Caco-2 (cell line): ENCODE measurements around the gene EEF1AKMT4. TPM values are rescaled to one million over a fixed set of nuclear protein-coding genes. Genes with fewer than 3 reads are reported as not detected.

ENCODE experiments used
- BruUV-seq: library from RNA; stranded (reverse); fragments of 400-500 nt; replicated peaks from 2 replicates; lab custom pipeline; 2021; lab: Mats Ljungman, UMichigan
- CTCF ChIA-PET: fragments of 300-600 bp; sonication (Branson Sonifier 250); formaldehyde crosslinking; loops from one replicate; lab custom pipeline; 2022; ENCODE audit warnings: antibody characterized with exemption; lab: Charles Lee
- POLR2A ChIA-PET: fragments of 300-600 bp; sonication (Branson Sonifier 250); formaldehyde crosslinking; loops from one replicate; lab custom pipeline; 2022; ENCODE audit warnings: antibody characterized with exemption; lab: Charles Lee
- DNase-seq, 2 experiments: peaks; one replicate each; pipeline versions ENCODE4 v3.0.0 to v3.0.0-alpha.2; 2020 to 2022
- H3K27me3 ChIP-seq: replicated peaks from 2 replicates; pipeline ENCODE4 v1.6.0; 2011; ENCODE audit warnings: low read length; ENCODE audit not compliant: control insufficient read depth, insufficient read depth
- H3K36me3 ChIP-seq: 2 replicates; pipeline ENCODE4 v1.5.1; 2011; ENCODE audit warnings: low read length; ENCODE audit not compliant: control insufficient read depth, insufficient read depth
- H3K4me1 ChIP-seq: fragments of 250-450 bp; sonication (Bioruptor Pico); 2 replicates; pipeline ENCODE4 v1.5.1; 2020; ENCODE audit warnings: mild to moderate bottlenecking
- H3K4me3 ChIP-seq: 2 replicates; pipeline ENCODE4 v1.5.1; 2011; ENCODE audit warnings: low read depth, mild to moderate bottlenecking, control low read depth, low read length
- H3K9me3 ChIP-seq: fragments of 250-450 bp; sonication (Bioruptor Pico); 2 replicates; pipeline ENCODE4 v1.5.1; 2020; ENCODE audit warnings: mild to moderate bottlenecking, moderate library complexity
- H3K27ac Mint-ChIP-seq: one replicate; pipeline ENCODE4 v1.8.0; 2022; ENCODE audit warnings: mixed read lengths; ENCODE audit not compliant: unreplicated experiment
- H3K27me3 Mint-ChIP-seq: one replicate; pipeline ENCODE4 v1.8.0; 2022; ENCODE audit warnings: mixed read lengths; ENCODE audit not compliant: insufficient read depth, unreplicated experiment
- H3K36me3 Mint-ChIP-seq: one replicate; pipeline ENCODE4 v1.8.0; 2022; ENCODE audit warnings: mild to moderate bottlenecking, mixed read lengths; ENCODE audit not compliant: insufficient read depth, unreplicated experiment
- H3K4me1 Mint-ChIP-seq: one replicate; pipeline ENCODE4 v1.8.0; 2022; ENCODE audit warnings: low read depth, mixed read lengths; ENCODE audit not compliant: unreplicated experiment
- H3K4me3 Mint-ChIP-seq: one replicate; pipeline ENCODE4 v1.8.0; 2022; ENCODE audit warnings: mild to moderate bottlenecking, moderate library complexity, mixed read lengths; ENCODE audit not compliant: unreplicated experiment
- H3K9me3 Mint-ChIP-seq: one replicate; pipeline ENCODE4 v1.8.0; 2022; ENCODE audit warnings: mixed read lengths; ENCODE audit not compliant: unreplicated experiment
- CTCF ChIP-seq, 2 experiments: fragments of 200-600 bp in 1 of 2; IDR thresholded peaks; 1 replicate in 1 of 2; 2 replicates in 1 of 2; pipeline versions ENCODE4 v1.5.1 to v1.8.0; 2011 to 2022; ENCODE audit warnings: antibody characterized with exemption in 1 of 2, control low read depth in 1 of 2, inconsistent platforms in 1 of 2, low read depth in 1 of 2, low read length in 1 of 2, mild to moderate bottlenecking in 1 of 2, moderate library complexity in 1 of 2; ENCODE audit not compliant: insufficient read depth in 1 of 2, severe bottlenecking in 1 of 2, unreplicated experiment in 1 of 2
- intact Hi-C: fragments of 100-400 bp; cut with micrococcal nuclease; formaldehyde crosslinking; loops from one replicate; pipeline ENCODE4 v1.10.0; 2022; ENCODE audit not compliant: unreplicated experiment
- total RNA-seq: library from RNA; stranded (reverse); gene quantifications from 2 replicates; pipeline ENCODE4 v1.2.3, GENCODE V29; 2022

Gene EEF1AKMT4
- total RNA-seq, 1 experiment from 2014 or later = 13.1 TPM

- no peaks in the 10 kb centered on the region; the same call in 1 of the 2 replicates for H3K36me3 ChIP-seq
- TF ChIP-seq CTCF (IDR thresholded peaks at IDR 0.05; ENCODE audit: insufficient read depth in 1 of 2, low read depth in 1 of 2, low read length in 1 of 2, severe bottlenecking in 1 of 2, unreplicated experiment in 1 of 2) = no peak
- Mint-ChIP-seq H3K9me3 (no peaks in the 10 kb centered on the region), H3K27me3 (no peaks in the 10 kb centered on the region), H3K4me3 (no peak overlapping the region), H3K36me3 (peaks cover 28% of the 10 kb centered on the region), H3K4me1 (no peaks in the 10 kb centered on the region), H3K27ac (no peak overlapping the region)
- ChIA-PET POLR2A (no interaction called here), CTCF (interaction anchor here (1.4 kb wide), 1 partner anchor 14 kb away, joined by 10 read pairs; no protein-coding TSS in a partner anchor)
- no peaks in the 10 kb centered on the region for H3K27me3 ChIP-seq
- H3K9me3 ChIP-seq = no peaks in the 10 kb centered on the region
- intact Hi-C loops = no loop called here
- BruUV-seq = no TSS peak
- H3K4me3 ChIP-seq = no peak overlapping the region
- no peak for DNase-seq
- no peaks in the 10 kb centered on the region for H3K4me1 ChIP-seq
Observed at GRCh38 chr3:184241141-184241446, 8.4 kb upstream of the EEF1AKMT4 start.

GRCh38 chr3:184241447-184242296, 7.8 kb upstream of the EEF1AKMT4 start:
- intact Hi-C loops = no loop called here
- no peaks in the 10 kb centered on the region; the same call in 1 of the 2 replicates for H3K36me3 ChIP-seq
- H3K36me3 Mint-ChIP-seq = peaks cover 28% of the 10 kb centered on the region
- H3K27ac Mint-ChIP-seq = no peak overlapping the region
- H3K4me3 ChIP-seq = no peak overlapping the region
- H3K4me1 ChIP-seq = no peaks in the 10 kb centered on the region
- H3K4me3 Mint-ChIP-seq = no peak overlapping the region
- DNase-seq = peak in 1 of 2 experiments; percentile 48
- POLR2A ChIA-PET = no interaction called here
- H3K27me3 ChIP-seq = no peaks in the 10 kb centered on the region
- no peaks in the 10 kb centered on the region for H3K9me3 Mint-ChIP-seq
- peak; percentile 11 to 35 for TF ChIP-seq CTCF (IDR thresholded peaks at IDR 0.05; ENCODE audit: insufficient read depth in 1 of 2, low read depth in 1 of 2, low read length in 1 of 2, severe bottlenecking in 1 of 2, unreplicated experiment in 1 of 2)
- BruUV-seq = no TSS peak
- H3K27me3 Mint-ChIP-seq = no peaks in the 10 kb centered on the region
- H3K9me3 ChIP-seq = no peaks in the 10 kb centered on the region
- CTCF ChIA-PET = no interaction called here
- no peaks in the 10 kb centered on the region for H3K4me1 Mint-ChIP-seq

- intact Hi-C loops = no loop called here
- no peak for DNase-seq
- no peak overlapping the region for H3K4me3 Mint-ChIP-seq
- Histone ChIP-seq H3K4me1 (no peaks in the 10 kb centered on the region), H3K4me3 (no peak overlapping the region), H3K27me3 (no peaks in the 10 kb centered on the region), H3K36me3 (no peaks in the 10 kb centered on the region; the same call in 1 of the 2 replicates), H3K9me3 (no peaks in the 10 kb centered on the region)
- POLR2A ChIA-PET = no interaction called here
- CTCF ChIA-PET = interaction anchor here (0.6 kb wide), 1 partner anchor 22 kb away, joined by 4 read pairs; no protein-coding TSS in a partner anchor
- H3K36me3 Mint-ChIP-seq = peaks cover 28% of the 10 kb centered on the region
- no peaks in the 10 kb centered on the region for H3K4me1 Mint-ChIP-seq
- no TSS peak for BruUV-seq
- H3K27me3 Mint-ChIP-seq = no peaks in the 10 kb centered on the region
- TF ChIP-seq CTCF (IDR thresholded peaks at IDR 0.05; ENCODE audit: insufficient read depth in 1 of 2, low read depth in 1 of 2, low read length in 1 of 2, severe bottlenecking in 1 of 2, unreplicated experiment in 1 of 2) = no peak
- H3K9me3 Mint-ChIP-seq = no peaks in the 10 kb centered on the region
- no peak overlapping the region for H3K27ac Mint-ChIP-seq
Observed at GRCh38 chr3:184242297-184242685, 7.2 kb upstream of the EEF1AKMT4 start.
